HTERT RPE-1 (cell line): ENCODE measurements around the gene PPP1R8.

ENCODE experiments used
- in situ Hi-C: fragments of 300-500 bp; cut with MboI; formaldehyde crosslinking; loops from 4 replicates; pipeline ENCODE4 v1.14.3; 2020; ENCODE audit warnings: low sequenced_read_pairs

Gene PPP1R8

GRCh38 chr1:27887215-27888021 lies 56.8 kb downstream of the PPP1R8 start:
- in situ Hi-C loops: no loop called here

GRCh38 chr1:27889506-27889905 lies 58.9 kb downstream of the PPP1R8 start:
- in situ Hi-C loops: no loop called here

GRCh38 chr1:27891196-27891889 lies 60.8 kb downstream of the PPP1R8 start:
- in situ Hi-C loops: no loop called here

- in situ Hi-C loops: no loop called here
These were observed 63.9 kb downstream of the PPP1R8 start for GRCh38 chr1:27894521-27894920.
